Activated CD4-positive, alpha-beta T cell treated with anti-CD3 and anti-CD28 coated beads, Interleukin-2, amount 50 U/mL, for 16 hours (primary cell): ENCODE measurements around the gene RNASET2.
"Not testable (repeated sequence)": the region's sequence is repeated elsewhere in the genome, so short reads cannot be mapped to it uniquely, and the experiment has no call there.

Source experiments
- DNase-seq: peaks from one replicate; pipeline ENCODE4 v3.0.0-alpha.2; 2020

RNASET2 gene

GRCh38 chr6:166900956-166901607, 55.3 kb downstream of the RNASET2 start:
- no peak for DNase-seq

GRCh38 chr6:166900130-166900708, 56.1 kb downstream of the RNASET2 start:
- DNase-seq = no peak

- no peak for DNase-seq
These were observed 57.4 kb downstream of the RNASET2 start for GRCh38 chr6:166898910-166899309.

- DNase-seq = not testable (repeated sequence)
These were observed 61.7 kb downstream of the RNASET2 start for GRCh38 chr6:166894614-166895013.

- DNase-seq = not testable (repeated sequence)
These were observed 63.9 kb downstream of the RNASET2 start for GRCh38 chr6:166892472-166892871.

- not testable (repeated sequence) for DNase-seq
These were observed 69.6 kb downstream of the RNASET2 start for GRCh38 chr6:166886773-166887172.

- not testable (repeated sequence) for DNase-seq
These were observed 71.4 kb downstream of the RNASET2 start for GRCh38 chr6:166884958-166885357.

GRCh38 chr6:166879594-166879993, 76.8 kb downstream of the RNASET2 start:
- DNase-seq = no peak
